ENCODE results near the gene RGS13. TPM values are rescaled to one million over a fixed set of nuclear protein-coding genes. Genes with fewer than 3 reads are reported as not detected.
A peak's percentile ranks its signal among the peaks of the same experiment; 100 is the strongest.

Gene RGS13
- total RNA-seq, 1 donor from 2014 or later, result not detected

- Histone ChIP-seq H3K36me3 (ENCODE audit: control insufficient read depth, insufficient read depth, low read length) (no peaks in the 10 kb centered on the region), H3K4me3 (ENCODE audit: low read depth, low read length) (no peak overlapping the region), H3K27me3 (ENCODE audit: control insufficient read depth, insufficient read depth, low read length) (no peaks in the 10 kb centered on the region)
- TF ChIP-seq, protein P1, sequence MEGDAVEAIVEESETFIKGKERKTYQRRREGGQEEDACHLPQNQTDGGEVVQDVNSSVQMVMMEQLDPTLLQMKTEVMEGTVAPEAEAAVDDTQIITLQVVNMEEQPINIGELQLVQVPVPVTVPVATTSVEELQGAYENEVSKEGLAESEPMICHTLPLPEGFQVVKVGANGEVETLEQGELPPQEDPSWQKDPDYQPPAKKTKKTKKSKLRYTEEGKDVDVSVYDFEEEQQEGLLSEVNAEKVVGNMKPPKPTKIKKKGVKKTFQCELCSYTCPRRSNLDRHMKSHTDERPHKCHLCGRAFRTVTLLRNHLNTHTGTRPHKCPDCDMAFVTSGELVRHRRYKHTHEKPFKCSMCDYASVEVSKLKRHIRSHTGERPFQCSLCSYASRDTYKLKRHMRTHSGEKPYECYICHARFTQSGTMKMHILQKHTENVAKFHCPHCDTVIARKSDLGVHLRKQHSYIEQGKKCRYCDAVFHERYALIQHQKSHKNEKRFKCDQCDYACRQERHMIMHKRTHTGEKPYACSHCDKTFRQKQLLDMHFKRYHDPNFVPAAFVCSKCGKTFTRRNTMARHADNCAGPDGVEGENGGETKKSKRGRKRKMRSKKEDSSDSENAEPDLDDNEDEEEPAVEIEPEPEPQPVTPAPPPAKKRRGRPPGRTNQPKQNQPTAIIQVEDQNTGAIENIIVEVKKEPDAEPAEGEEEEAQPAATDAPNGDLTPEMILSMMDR (IDR thresholded peaks at IDR 0.05; ENCODE audit: insufficient read depth, low read length, severe bottlenecking), result no peak
- DNase-seq (ENCODE audit: low read depth) (no peak), FAIRE-seq (no peak)
These were observed 18.2 kb downstream of the RGS13 start for GRCh38 chr1:192654120-192654519.

DNA sequence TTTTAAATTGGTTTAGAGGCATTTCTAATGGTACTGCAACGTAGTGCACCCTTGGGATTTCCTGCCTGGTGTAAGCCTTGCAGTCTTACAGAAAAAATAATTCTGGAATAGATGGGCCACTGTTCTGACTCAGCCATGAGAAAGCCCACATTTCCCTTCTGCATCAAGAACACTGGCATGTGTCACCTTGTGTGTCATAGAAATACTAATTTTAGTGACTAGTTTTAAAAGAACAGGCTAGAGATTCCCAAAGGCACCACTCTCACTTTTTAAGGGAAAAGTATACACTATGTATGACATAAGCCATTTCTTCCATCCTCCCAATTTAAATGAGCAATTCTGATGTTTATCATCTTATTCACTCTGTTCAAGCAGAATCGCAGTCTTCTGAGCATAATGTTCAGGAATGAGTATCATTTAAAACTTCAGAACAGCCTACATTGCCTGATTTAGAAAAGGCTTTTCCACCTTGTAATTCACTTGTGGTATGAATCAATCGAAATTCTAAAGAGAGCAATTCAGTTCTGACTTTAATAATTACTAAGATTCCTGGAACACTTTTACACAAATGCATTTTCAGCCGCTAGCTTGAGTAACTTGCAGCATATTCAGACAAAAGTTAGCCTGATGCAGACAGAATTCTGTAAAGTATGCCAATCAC is 18.8 kb downstream of the RGS13 start:
- TF ChIP-seq, protein P1 (IDR thresholded peaks at IDR 0.05; ENCODE audit: insufficient read depth, low read length, severe bottlenecking), result no peak
- Histone ChIP-seq H3K27me3 (ENCODE audit: control insufficient read depth, insufficient read depth, low read length) (no peaks in the 10 kb centered on the region), H3K4me3 (ENCODE audit: low read depth, low read length) (no peak overlapping the region), H3K36me3 (ENCODE audit: control insufficient read depth, insufficient read depth, low read length) (no peaks in the 10 kb centered on the region)
- FAIRE-seq (no peak), DNase-seq (ENCODE audit: low read depth) (peak; percentile 72)

DNA sequence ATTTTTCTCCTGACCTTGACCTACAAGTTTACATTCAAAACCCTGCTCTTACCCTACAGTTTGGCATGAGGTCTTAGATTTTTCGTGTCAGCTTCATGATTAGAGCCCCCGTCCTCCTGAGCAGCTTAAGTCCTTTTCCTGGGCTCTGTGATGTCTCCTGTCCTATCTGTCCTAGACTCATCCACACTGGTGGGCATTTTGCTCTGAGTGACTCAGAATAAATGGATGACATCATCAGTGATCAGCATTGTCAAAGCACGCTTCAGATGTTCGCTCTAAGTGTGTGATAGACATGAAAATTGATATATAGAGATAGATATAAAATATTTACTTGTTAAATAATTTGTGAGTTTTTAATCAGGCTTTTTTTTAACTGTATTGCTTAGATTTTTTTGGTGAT is 21.8 kb downstream of the RGS13 start:
- FAIRE-seq, result no peak
- H3K27me3 ChIP-seq (ENCODE audit: control insufficient read depth, insufficient read depth, low read length), result no peaks in the 10 kb centered on the region
- TF ChIP-seq, protein P1 (IDR thresholded peaks at IDR 0.05; ENCODE audit: insufficient read depth, low read length, severe bottlenecking), result no peak
- DNase-seq (ENCODE audit: low read depth), result peak; percentile 7
- H3K36me3 ChIP-seq (ENCODE audit: control insufficient read depth, insufficient read depth, low read length), result no peaks in the 10 kb centered on the region
- H3K4me3 ChIP-seq (ENCODE audit: low read depth, low read length), result no peak overlapping the region

- DNase-seq (ENCODE audit: low read depth) (no peak), FAIRE-seq (no peak)
- Histone ChIP-seq H3K4me3 (ENCODE audit: low read depth, low read length) (no peak overlapping the region), H3K36me3 (ENCODE audit: control insufficient read depth, insufficient read depth, low read length) (no peaks in the 10 kb centered on the region), H3K27me3 (ENCODE audit: control insufficient read depth, insufficient read depth, low read length) (no peaks in the 10 kb centered on the region)
- TF ChIP-seq, protein P1 (IDR thresholded peaks at IDR 0.05; ENCODE audit: insufficient read depth, low read length, severe bottlenecking), result no peak
These were observed 22.3 kb downstream of the RGS13 start for GRCh38 chr1:192658255-192658654.

DNA sequence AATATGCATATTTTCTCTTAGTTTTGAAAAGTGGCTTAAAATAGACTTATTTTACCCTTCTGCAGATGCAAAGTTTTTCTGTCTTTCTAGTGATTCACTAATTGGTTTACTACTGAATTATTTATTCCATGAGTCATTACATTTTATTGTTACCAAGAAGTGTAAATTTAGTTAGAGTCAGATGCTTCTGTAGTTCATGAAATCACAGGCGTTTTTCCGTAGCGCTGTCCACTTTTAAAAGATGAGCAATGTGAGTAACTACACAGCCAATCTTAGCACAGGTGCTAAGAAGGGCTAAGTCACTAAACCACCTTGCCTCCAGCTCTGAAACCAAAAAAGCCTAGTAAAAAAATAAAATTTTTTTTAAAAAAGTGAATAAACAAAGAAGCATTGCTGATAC is 24.7 kb downstream of the RGS13 start:
- Histone ChIP-seq H3K4me3 (ENCODE audit: low read depth, low read length) (no peak overlapping the region), H3K27me3 (ENCODE audit: control insufficient read depth, insufficient read depth, low read length) (no peaks in the 10 kb centered on the region), H3K36me3 (ENCODE audit: control insufficient read depth, insufficient read depth, low read length) (no peaks in the 10 kb centered on the region)
- DNase-seq (ENCODE audit: low read depth), result no peak
- TF ChIP-seq, protein P1 (IDR thresholded peaks at IDR 0.05; ENCODE audit: insufficient read depth, low read length, severe bottlenecking), result no peak
- FAIRE-seq, result no peak
